HUDEP-2 (cell line): Measurements from ENCODE around the gene LILRB3.
"Not testable (repeated sequence)": the region's sequence is repeated elsewhere in the genome, so short reads cannot be mapped to it uniquely, and the experiment has no call there.

ENCODE experiments used
- DNase-seq, 76 experiments: peaks; one replicate each; lab custom pipeline; 2025; ENCODE audit not compliant: unreplicated experiment in 76 of 76; lab: John Stamatoyannopoulos, UW

LILRB3 gene

GRCh38 chr19:54191011-54191810, 31.6 kb downstream of the LILRB3 start, which contains the start of gene TSEN34:
Gene TSEN34 (plus strand): TSS chr19:54191308. CDS start chr19:54191365, 57 bp downstream.
- DNase-seq, result peak in 72 of 76 experiments; percentile 62 to 99 (median 90)

- DNase-seq, result peak; percentile 93 to 100 (median 100)
These were observed 32.2 kb downstream of the LILRB3 start for GRCh38 chr19:54190503-54191010.

DNA sequence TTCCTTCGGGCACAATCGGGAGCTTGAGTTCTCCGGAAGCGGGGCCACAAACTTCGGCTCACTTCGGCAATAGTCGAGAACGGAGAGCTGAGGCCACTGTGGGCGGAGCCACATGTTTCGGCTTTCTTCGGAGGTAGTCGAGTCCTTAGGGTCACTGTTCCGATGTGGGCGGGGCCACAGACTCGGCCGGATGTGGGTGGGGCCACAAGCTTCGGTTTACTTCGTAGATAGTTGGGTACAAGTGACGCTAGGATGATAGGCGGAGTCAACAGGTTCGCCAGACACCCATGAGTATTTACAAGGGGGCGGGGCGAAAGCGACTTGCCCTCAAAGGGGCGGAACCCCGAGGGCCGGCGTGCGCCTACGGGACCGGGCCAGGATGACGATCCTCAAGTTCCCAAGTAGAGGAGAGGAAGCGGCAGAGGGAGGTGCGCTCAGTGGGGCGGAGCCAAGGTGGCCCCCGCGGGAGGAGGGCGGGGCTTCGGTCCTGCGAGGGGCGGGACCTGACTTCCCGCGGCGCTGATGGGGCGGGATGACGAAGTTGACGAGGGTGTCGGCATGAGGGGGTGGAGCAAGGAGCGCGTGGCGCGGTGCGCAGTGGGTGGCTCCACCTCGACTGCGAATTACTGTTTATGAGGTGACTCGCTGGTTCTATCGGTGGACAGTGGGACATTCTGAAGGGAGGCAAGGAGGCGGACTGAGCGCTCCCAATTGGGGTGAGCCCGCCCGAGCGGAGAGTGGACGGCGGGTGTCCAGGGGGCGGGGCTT, 32.9 kb downstream of the LILRB3 start:
- DNase-seq, result peak; percentile 99 to 100 (median 100)

DNA sequence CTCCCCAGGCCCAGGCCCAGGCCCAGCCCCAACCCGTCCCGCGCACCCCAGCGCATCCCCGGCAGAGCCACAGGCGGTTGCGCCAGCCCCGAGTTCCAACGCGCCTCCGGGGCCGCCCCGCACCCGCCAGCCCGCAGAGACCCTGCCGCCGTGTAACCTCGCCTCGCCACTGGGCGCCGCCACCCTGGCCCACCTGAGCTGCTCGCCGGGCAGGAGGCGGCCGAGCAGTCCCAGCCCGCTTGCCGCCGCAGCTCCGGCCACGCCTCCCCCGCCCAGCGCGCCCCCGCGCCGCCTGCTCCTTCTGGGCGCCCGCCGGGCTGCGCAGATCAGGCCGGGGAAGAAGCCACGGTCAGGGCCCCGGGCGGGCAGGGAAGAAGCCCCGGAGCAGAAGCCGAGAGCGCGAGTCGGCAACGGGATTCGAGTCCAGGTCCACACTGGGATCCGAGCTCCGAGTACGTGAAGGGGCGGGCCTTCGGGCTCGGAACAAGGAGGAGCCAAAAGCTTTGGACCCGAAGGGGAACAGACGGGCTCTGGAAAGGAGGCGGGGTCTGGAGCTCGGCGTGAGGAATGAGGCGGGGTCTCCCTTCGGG, 33.6 kb downstream of the LILRB3 start, which contains the start of gene MBOAT7:
MBOAT7 (minus strand) TSS at position 436 of the 590 bp plus-strand sequence. CDS start 1,072 bp downstream, outside the sequence.
- DNase-seq, result peak in 6 of 76 experiments; percentile 65 to 99 (median 82)

- peak in 68 of 76 experiments; percentile 16 to 91 (median 67) for DNase-seq
These were observed 34.5 kb downstream of the LILRB3 start for GRCh38 chr19:54188215-54188871.

DNA sequence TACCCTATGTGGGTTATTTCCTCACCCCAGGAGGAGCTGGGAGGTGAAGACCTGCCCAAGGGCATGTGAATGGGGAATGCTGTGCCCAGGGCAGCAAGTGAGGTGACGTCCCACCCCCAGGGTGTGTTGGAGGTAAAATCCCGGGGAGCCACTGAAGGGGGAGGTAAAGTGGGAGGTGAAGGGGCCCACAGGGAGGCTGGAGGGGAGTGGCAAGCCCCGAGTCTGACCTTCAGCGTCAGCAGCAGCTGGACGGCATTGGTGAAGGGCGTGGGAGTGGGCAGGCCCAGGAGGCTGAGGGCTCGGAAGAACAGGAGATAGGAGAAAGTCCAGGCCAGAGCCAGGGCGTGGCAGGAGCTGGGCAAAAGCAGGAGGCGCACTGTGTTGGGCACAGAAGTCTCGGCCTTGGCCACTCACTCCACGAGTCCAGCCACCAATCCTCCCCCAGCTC, 35.8 kb downstream of the LILRB3 start:
- DNase-seq, result peak in 35 of 76 experiments; percentile 13 to 69 (median 34)

GRCh38 chr19:54186351-54186750, 36.5 kb downstream of the LILRB3 start:
- DNase-seq, result no peak

DNA sequence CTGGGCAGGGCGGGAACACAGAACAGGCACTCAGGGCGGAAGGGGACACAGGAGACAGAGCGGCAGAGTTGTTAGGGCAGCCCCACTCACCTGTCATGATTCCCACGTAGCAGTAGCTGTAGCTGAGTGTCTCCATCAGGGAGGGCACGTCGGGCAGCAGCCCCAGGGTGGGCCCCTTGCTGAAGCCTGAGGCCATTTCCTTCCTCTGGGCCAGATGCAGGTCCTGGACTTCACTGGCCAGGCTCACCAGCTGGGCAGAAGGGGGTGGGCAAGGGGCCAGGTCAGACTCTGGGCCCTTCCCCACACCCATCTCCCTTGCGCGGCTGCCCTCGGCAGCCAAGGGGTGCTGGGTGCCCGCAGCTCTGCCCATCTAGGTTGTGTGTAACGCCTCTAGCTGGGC, 39.4 kb downstream of the LILRB3 start:
- DNase-seq, result no peak

DNA sequence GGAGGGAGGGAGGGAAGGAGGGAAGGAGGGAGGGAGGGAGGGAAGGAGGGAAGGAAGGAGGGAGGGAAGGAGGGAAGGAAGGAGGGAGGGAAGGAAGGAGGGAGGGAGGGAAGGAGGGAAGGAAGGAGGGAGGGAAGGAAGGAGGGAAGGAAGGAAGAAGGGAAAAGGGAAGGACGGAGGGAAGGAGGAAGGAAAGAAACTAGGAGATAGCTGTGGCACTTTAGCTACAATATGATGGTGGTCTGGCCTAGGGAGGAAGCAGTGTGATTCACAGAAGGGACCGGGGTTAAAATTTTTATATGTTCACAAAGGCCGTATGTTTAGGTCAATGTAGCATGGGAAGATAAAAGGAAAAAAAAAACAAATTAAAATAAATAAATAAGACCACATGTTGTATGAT, 40.9 kb downstream of the LILRB3 start:
- DNase-seq, result not testable (repeated sequence)

GRCh38 chr19:54180691-54181091, 42.1 kb downstream of the LILRB3 start:
- DNase-seq, result no peak

- DNase-seq, result peak in 39 of 76 experiments; percentile 14 to 69 (median 34)
These were observed 42.8 kb downstream of the LILRB3 start for GRCh38 chr19:54179921-54180461.

- DNase-seq, result no peak
These were observed 43.5 kb downstream of the LILRB3 start for GRCh38 chr19:54179262-54179852.

DNA sequence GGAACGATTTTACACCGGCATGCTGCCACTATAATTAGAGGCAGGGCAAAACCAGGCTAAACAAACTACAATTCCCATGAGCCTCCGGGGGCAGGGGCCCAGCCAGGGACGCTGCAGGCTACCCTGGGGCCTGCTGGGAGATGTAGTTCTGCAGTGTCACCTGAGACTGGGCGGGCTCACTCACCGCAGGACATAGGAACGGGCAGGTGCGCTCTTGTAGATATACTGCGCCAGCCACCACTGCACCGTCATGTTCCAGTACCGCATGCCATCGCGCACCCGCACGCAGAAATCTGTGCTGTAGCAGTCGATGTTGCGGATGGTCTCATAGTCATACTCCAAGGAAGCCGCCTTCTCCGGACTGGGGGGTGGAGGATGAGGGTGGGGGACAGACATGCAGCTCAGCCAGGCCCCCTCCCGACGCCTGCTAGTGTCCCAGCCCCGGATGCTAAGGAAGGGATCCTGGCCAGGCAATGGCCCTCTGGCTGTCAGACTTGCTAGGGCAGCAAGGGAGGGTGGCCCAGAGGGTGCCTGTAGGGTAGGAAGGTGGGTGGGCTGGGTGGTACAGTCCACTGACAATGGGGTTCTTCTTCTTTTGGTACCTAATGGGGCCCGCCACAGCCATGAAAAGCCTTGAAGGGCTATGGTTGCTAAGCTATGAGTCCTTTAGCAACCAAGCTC, 44.1 kb downstream of the LILRB3 start:
- DNase-seq, result peak in 23 of 76 experiments; percentile 14 to 47 (median 24)

DNA sequence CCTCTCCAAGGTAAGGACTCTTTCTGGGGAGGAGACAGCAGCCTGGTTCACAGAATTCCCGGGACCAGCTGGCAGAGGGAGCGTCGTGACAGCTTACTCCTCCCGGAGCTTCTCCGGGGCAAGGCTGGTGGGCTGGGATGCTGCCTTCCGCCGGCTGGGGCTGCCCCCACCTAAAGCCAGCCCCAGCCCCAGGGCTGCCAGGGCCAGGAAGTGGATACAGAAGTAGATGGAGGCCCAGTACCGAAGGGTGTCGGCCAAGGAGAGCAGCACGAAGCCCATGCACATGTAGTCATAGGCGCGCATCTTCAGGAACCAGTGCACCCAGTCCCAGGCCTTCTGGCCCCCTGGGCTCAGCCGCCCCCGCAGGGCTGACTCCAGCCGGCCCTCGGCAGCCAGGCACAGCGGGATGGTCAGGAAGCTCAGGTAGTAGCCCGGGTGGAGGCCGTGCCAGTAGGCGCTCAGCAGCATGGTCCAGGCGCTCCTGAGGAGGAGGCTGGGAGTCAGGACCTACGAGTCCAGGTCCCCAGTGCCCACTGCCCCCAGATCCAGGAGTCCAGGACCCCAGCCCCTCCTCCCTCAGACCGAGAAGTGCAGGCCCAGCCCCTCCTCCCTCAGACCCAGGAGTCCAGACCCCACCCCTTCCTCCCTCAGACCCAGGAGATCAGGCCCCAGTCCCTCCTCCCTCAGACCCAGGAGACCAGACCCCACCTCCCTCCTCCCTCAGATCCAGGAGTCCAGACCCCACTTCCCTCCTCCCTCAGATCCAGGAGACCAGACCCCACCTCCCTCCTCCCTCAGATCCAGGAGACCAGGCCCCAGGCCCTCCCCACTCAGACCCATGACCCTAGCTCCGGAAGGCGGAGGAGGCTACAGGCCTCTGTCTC, 48.6 kb downstream of the LILRB3 start:
- no peak for DNase-seq

- no peak for DNase-seq
These were observed 49.5 kb downstream of the LILRB3 start for GRCh38 chr19:54173359-54173699.

DNA sequence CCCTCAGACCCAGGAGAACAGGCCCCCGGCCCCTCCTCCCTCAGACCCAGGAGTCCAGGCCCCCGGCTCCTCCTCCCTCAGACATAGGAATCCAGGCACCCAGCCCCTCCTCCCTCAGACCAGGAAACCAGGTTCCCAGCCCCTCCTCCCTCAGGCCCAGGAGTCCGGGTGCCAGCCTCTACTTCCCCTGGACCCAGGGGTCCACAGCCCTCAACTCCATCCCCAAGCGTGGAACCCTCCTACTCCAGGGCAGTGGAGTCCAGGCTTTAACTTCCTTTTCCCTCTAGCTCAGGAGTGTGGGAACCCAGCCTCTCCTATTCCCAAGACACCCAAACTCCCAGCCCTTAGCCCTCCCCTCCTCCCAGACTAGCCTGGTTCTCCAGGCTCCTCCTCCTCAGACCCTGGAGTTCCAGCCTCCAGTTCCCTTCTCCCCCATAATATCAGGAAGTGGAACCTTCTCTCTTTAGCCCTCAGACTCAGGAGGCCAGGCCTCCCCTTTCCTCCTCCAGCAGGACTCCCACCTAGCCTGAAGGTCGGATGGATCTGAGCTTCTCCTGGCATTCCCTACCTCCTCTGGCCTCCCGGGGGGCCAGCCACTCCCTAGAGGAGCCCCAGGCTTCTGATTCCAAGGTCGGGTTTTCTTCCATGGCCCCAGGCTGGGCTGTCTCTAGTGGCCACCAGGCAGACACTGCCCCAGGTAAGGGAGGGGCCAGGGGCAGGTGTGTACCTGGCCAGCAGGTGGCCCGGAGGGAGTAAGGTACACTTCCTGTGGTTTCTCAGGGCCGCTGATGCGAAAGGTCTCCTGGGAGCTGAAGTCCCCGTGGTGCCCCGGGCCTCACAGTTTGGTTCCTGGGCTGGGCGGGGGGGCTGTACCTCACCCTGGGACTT, 50.1 kb downstream of the LILRB3 start, which contains the start of gene TMC4:
TMC4 (minus strand) TSS at position 690 of the 888 bp plus-strand sequence; CDS start at position 647, 43 bp downstream.
- DNase-seq, result no peak
